Measurements from ENCODE around the gene KLHL1. TPM values are rescaled to one million over a fixed set of nuclear protein-coding genes. Genes with fewer than 3 reads are reported as not detected.

KLHL1 gene
- polyA plus RNA-seq, 1 of the 3 experiments (the other 2 are of a cell fraction), result not detected

- Histone ChIP-seq H3K4me1 (ENCODE audit: control insufficient read depth in 1 of 2, insufficient read depth in 2 of 2, low read depth in 1 of 2, low read length in 1 of 2) (no peaks in the 10 kb centered on the region), H3K4me3 (ENCODE audit: low read depth in 2 of 2, low read length in 1 of 2) (no peak overlapping the region), H3F3A (replicated peaks; ENCODE audit: insufficient read depth) (no peaks in the 10 kb centered on the region), H3K9ac (no peak overlapping the region), H3K9me2 (no peaks in the 10 kb centered on the region), H4K20me1 (ENCODE audit: insufficient read depth) (no peaks in the 10 kb centered on the region), H2AFZ (ENCODE audit: low read depth) (no peak overlapping the region), H3K4me2 (no peak overlapping the region), H3K79me2 (ENCODE audit: insufficient read depth) (no peaks in the 10 kb centered on the region), H3K36me3 (replicated peaks in 1 of 2; ENCODE audit: control insufficient read depth in 1 of 2, insufficient read depth in 2 of 2, low read length in 1 of 2) (no peaks in the 10 kb centered on the region), H3K27me3 (ENCODE audit: insufficient read depth) (no peaks in the 10 kb centered on the region), H3K9me3 (no peaks in the 10 kb centered on the region), H3K27ac (ENCODE audit: low read depth in 2 of 2, low read length in 1 of 2) (no peak overlapping the region)
- 55% methylated on average over 1 of the region's 1 CpG for WGBS (ENCODE audit: low lambda C conversion rate)
- POLR2A ChIA-PET, result no interaction called here
- TF ChIP-seq MEF2A (IDR thresholded peaks at IDR 0.05; ENCODE audit: borderline replicate concordance, low read depth) (no peak), TCF12 (IDR thresholded peaks at IDR 0.05) (no peak), RXRA (IDR thresholded peaks at IDR 0.05; ENCODE audit: borderline replicate concordance, low read depth) (no peak), CTCF (IDR thresholded peaks at IDR 0.05) (no peak), YY1 (IDR thresholded peaks at IDR 0.05; ENCODE audit: low read depth) (no peak), USF2 (IDR thresholded peaks at IDR 0.05; ENCODE audit: borderline replicate concordance, low read depth, low read length) (no peak), SMC3 (IDR thresholded peaks at IDR 0.05; ENCODE audit: low read depth, low read length) (no peak), RFX5 (IDR thresholded peaks at IDR 0.05; ENCODE audit: low read length) (no peak), RCOR1 (IDR thresholded peaks at IDR 0.05; ENCODE audit: low read length) (no peak), REST (IDR thresholded peaks at IDR 0.05; ENCODE audit: low read depth, low read length) (no peak), USF1 (IDR thresholded peaks at IDR 0.05; ENCODE audit: borderline replicate concordance, low read depth) (no peak), MXI1 (IDR thresholded peaks at IDR 0.05; ENCODE audit: low read depth, low read length) (no peak), FOSL2 (IDR thresholded peaks at IDR 0.05; ENCODE audit: borderline replicate concordance, low read depth) (no peak), GATA2 (CRISPR knock-in tag; IDR thresholded peaks at IDR 0.05) (no peak), PBX3 (IDR thresholded peaks at IDR 0.05) (no peak), RAD21 (IDR thresholded peaks at IDR 0.05; ENCODE audit: low read length) (no peak)
- CTCF ChIA-PET, result no interaction called here
- no peak for DNase-seq
Measured at GRCh38 chr13:69721631-69722030, 386.6 kb downstream of the KLHL1 start.
